GM10266 (cell line): ENCODE measurements around the gene RPGRIP1L.

Experiments used
- DNase-seq: peaks from one replicate; pipeline ENCODE4 v3.0.0; 2012; ENCODE audit errors: extremely low spot score
- TF ChIP-seq, protein P1 (sequence below): IDR thresholded peaks from 2 replicates; pipeline ENCODE4 v1.5.1; 2012; ENCODE audit warnings: mild to moderate bottlenecking, low read depth; ENCODE audit not compliant: control insufficient read depth, insufficient read depth; ENCODE audit errors: missing control alignments

The RPGRIP1L gene

DNA sequence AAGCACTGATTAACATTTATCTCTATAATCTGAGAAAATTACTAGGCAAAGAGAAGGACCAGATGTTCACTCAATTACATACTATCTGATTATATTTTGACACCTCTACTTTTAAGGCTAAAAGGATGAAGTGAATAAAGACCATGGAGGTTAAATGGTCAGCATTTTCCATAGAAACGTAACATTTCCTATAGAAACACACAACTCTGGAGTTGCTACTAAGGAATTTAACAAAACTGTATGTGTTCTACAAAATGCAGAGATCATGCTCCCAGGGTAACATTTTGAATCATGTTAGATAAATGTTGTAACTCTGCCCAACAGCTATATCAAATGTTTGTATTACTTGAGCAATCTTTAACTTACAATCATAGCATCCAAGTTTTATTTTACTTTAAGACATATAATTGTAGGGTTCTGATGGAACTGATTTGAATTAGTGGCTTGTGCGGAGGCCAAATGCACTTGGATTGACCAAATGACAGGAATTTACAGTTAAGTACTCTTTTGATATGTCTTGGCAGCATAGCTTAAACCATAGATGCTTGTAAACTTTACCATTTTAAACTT is 97.7 kb downstream of the RPGRIP1L start:
- TF ChIP-seq, protein P1, sequence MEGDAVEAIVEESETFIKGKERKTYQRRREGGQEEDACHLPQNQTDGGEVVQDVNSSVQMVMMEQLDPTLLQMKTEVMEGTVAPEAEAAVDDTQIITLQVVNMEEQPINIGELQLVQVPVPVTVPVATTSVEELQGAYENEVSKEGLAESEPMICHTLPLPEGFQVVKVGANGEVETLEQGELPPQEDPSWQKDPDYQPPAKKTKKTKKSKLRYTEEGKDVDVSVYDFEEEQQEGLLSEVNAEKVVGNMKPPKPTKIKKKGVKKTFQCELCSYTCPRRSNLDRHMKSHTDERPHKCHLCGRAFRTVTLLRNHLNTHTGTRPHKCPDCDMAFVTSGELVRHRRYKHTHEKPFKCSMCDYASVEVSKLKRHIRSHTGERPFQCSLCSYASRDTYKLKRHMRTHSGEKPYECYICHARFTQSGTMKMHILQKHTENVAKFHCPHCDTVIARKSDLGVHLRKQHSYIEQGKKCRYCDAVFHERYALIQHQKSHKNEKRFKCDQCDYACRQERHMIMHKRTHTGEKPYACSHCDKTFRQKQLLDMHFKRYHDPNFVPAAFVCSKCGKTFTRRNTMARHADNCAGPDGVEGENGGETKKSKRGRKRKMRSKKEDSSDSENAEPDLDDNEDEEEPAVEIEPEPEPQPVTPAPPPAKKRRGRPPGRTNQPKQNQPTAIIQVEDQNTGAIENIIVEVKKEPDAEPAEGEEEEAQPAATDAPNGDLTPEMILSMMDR, result no peak
- no peak for DNase-seq

DNA sequence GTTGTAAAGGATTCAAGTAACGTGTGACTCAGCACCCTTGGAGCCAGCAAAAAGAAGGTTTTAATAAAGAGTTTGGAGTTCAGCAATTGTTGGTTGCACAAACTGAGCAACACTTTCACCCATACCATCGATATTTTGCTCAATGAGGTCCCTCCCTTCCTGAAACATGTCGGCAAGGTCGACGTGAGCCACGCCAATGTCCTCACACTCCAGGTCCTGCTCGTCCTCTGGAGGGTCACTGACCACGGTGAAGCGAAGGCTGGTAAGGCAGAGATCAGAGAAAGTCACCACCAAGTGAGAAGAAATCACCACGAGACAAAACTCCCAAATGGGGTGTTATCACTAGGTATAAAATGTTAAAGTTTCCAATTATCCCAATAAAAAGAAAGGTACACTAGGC is 98.3 kb downstream of the RPGRIP1L start:
- no peak for DNase-seq
- TF ChIP-seq, protein P1, result no peak

DNA sequence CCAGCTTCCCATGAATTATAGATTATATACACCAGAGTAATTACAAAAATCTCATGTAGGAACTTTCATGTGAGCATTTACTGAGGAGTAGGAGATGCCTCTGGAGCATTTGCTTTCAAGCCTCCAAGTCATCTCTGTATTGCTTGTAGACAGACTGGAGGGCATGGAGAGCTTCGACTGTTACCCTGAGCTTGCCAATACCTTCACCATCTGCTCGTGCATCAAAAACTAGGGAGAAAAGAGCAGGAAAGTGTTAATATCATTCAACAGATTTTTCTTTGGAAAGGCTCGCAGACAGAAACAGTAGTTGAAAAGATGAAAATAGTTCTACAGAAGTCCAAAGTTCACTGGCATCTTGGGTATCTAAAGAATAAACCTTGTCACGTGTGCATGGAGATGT is 101.7 kb downstream of the RPGRIP1L start:
- no peak for DNase-seq
- TF ChIP-seq, protein P1, result no peak

DNA sequence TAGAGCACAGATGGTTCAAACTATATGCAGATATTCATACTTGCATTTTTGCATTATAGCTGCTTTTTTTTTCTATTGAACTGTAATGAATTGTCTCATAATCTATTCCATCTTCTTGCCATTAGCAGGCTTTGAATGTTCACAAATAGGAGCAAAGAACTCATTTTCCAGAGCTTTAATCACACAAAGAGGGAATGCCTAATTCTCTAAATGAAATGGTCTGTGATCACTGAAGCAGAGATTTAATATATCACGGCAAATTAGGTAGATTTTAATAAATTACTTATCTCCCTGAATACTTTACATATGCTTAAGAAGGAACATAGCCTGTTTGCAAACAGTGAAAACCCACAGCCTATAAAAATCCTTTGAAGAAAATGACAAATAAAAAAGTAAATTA is 103.0 kb downstream of the RPGRIP1L start:
- DNase-seq, result no peak
- TF ChIP-seq, protein P1, result no peak

DNA sequence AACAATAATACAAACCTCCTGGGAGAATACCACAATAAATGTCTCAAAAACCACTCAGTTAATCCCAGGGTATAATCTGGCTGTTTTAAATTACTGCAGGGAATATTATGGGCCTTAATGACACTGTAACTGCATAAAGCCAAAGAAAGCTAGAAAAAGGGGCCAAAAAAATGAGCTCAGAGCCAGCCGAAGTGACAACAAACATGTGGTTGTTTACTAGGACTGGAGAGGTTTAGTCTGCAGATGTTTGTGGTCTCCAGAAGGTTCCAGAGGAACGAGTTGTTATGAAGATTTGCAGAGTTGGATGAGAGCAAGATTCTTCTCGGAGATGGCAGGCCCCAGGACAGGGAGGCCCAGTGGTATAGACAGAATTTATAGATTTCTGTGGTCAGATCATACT is 103.5 kb downstream of the RPGRIP1L start:
- no peak for DNase-seq
- TF ChIP-seq, protein P1, result no peak

DNA sequence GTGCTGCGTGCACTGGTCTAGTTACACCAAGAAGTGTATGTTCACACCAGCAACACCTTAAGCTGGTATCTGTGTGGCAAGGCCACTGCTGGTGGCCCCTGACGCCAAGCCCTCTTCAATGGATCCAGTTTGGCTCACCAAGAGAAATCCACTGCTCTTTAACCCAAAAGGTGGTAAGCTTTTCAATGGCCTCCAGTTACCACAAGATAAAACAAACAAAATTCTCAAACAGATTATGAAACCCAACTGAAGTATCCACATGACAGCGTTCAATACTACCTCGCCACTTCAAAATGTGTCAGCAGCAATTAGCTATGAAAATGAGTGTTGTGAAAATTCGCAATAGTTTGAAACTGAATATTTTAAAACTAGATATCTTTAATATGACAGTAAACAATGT is 104.1 kb downstream of the RPGRIP1L start:
- TF ChIP-seq, protein P1, result no peak
- DNase-seq, result no peak

DNA sequence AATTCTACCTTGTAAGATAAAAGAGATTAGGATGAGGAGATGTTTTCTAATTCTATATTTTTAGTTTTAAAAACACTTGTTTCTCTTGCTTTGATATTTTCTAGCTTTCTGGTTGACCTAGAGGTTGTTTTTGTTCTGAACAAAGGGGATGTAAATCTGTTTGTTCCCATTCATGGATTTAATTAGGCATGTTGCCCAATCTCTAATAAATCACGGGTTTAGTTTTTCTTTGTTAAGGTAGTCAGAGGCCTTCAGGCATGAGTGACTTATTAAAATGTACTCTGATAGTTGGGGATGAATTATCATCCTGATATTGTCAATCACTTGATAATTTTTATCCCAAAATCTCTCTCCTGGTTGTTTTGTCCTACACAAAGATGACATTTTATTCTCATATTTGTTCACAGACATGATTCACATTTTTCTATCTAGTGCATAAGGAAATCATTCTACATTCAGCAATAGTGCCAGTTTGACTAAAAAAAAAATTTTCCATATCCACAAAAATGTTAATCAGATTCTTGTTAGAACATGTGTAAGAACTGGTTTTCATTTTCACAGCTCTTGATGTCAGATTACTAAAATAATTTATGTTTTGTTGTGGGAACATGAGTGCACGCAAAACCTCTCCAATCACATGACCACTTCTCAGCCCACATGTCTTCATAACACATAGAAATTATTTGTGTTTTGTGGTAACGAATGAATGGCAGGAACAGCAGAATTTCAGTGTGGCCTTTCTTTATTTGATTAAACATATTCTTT is 105.0 kb downstream of the RPGRIP1L start:
- DNase-seq, result no peak
- TF ChIP-seq, protein P1, result no peak
